Keratinocyte (primary cell): Measurements from ENCODE around the gene ZFP36L2. TPM values are rescaled to one million over a fixed set of nuclear protein-coding genes. Genes with fewer than 3 reads are reported as not detected.

Experiments used
- DNase-seq: peaks from one replicate; pipeline ENCODE4 v3.0.0-alpha.2; 2011; ENCODE audit warnings: low read depth, missing footprints, low spot score
- FAIRE-seq: peaks from 2 replicates; lab custom pipeline; 2011; peaks lifted over from hg19 to GRCh38; lab: Jason Lieb, UNC
- H2AFZ ChIP-seq: 2 replicates; pipeline ENCODE4 v1.6.0; 2012; ENCODE audit warnings: low read length, control low read depth, inconsistent platforms; ENCODE audit not compliant: control insufficient read depth
- H3K27ac ChIP-seq: 2 replicates; pipeline ENCODE4 v1.5.1; 2011; ENCODE audit warnings: low read length; ENCODE audit not compliant: control insufficient read depth, insufficient read depth
- H3K27me3 ChIP-seq: 3 replicates; pipeline ENCODE4 v1.6.0; 2011; ENCODE audit warnings: low read length; ENCODE audit not compliant: control insufficient read depth, insufficient read depth; ENCODE audit errors: extremely low read depth
- H3K36me3 ChIP-seq, 2 experiments: 2 replicates in 1 of 2; 3 replicates in 1 of 2; pipeline ENCODE4 v1.5.1; 2011; ENCODE audit warnings: low read length in 2 of 2, mild to moderate bottlenecking in 1 of 2; ENCODE audit not compliant: control insufficient read depth in 2 of 2, insufficient read depth in 2 of 2; ENCODE audit errors: extremely low read depth in 1 of 2
- H3K4me1 ChIP-seq: 3 replicates; pipeline ENCODE4 v1.5.1; 2011; ENCODE audit warnings: low read length; ENCODE audit not compliant: control insufficient read depth, insufficient read depth; ENCODE audit errors: extremely low read depth
- H3K4me2 ChIP-seq: 3 replicates; pipeline ENCODE4 v1.6.0; 2011; ENCODE audit warnings: low read depth, low read length; ENCODE audit not compliant: control insufficient read depth, insufficient read depth; ENCODE audit errors: extremely low read depth
- H3K4me3 ChIP-seq, 3 experiments: fragments of 200-600 bp in 1 of 3; sonication (generic) in 1 of 3; 2 replicates in 2 of 3; 3 replicates in 1 of 3; pipeline ENCODE4 v1.5.1; 2011 to 2016; ENCODE audit warnings: low read length in 3 of 3, mild to moderate bottlenecking in 3 of 3, control low read depth in 2 of 3, inconsistent platforms in 1 of 3, low read depth in 1 of 3, mixed read lengths in 1 of 3, mixed run types in 1 of 3, moderate library complexity in 1 of 3; ENCODE audit not compliant: control insufficient read depth in 2 of 3, insufficient read depth in 2 of 3; ENCODE audit errors: extremely low read depth in 1 of 3
- H3K79me2 ChIP-seq: 2 replicates; pipeline ENCODE4 v1.6.0; 2012; ENCODE audit warnings: low read length; ENCODE audit not compliant: control insufficient read depth, insufficient read depth
- H3K9ac ChIP-seq: 3 replicates; pipeline ENCODE4 v1.6.0; 2011; ENCODE audit warnings: low read length; ENCODE audit not compliant: control insufficient read depth, insufficient read depth; ENCODE audit errors: extremely low read depth
- H3K9me1 ChIP-seq: 3 replicates; pipeline ENCODE4 v1.6.0; 2011; ENCODE audit warnings: low read length; ENCODE audit not compliant: control insufficient read depth, insufficient read depth; ENCODE audit errors: extremely low read depth
- H3K9me3 ChIP-seq: 2 replicates; pipeline ENCODE4 v1.5.1; 2012; ENCODE audit warnings: low read depth, low read length; ENCODE audit not compliant: control insufficient read depth
- H4K20me1 ChIP-seq: 3 replicates; pipeline ENCODE4 v1.6.0; 2011; ENCODE audit warnings: low read length; ENCODE audit not compliant: control insufficient read depth, insufficient read depth; ENCODE audit errors: extremely low read depth
- CTCF ChIP-seq, 3 experiments: IDR thresholded peaks in 1 of 3; conservative IDR thresholded peaks in 1 of 3; optimal IDR thresholded peaks in 1 of 3; 2 replicates in 2 of 3; 3 replicates in 1 of 3; pipeline versions ENCODE3 to v1.5.1; 2011; ENCODE audit warnings: low read length in 3 of 3, mild to moderate bottlenecking in 3 of 3, moderate library complexity in 2 of 3, control low read depth in 1 of 3, inconsistent platforms in 1 of 3; ENCODE audit not compliant: insufficient read depth in 2 of 3; ENCODE audit errors: extremely low read depth in 1 of 3
- EZH2 ChIP-seq: IDR thresholded peaks from one replicate; pipeline ENCODE4 v1.6.1; 2012; ENCODE audit warnings: inconsistent platforms, mild to moderate bottlenecking, low read length, moderate library complexity
- dilution Hi-C: fragments of 300-500 bp; cut with MboI; formaldehyde crosslinking; loops from one replicate; pipeline ENCODE4 v1.7.0; 2020; ENCODE audit warnings: low sequenced_read_pairs; ENCODE audit not compliant: extremely low pct_ligation_motif_present
- polyA plus RNA-seq, 5 experiments: library from polyadenylated mRNA; depleted of rRNA in 3 of 5; stranded (reverse) in 3 of 5; stranded (forward) in 1 of 5; unstranded in 1 of 5; fragments of >200 nt; gene quantifications; 1 replicate in 1 of 5; 2 replicates in 3 of 5; 3 replicates in 1 of 5; pipeline versions ENCODE4 v1.2.1 to v1.2.3, GENCODE V29; 2011 to 2012; ENCODE audit warnings: missing spikeins in 2 of 5, low read depth in 1 of 5, low replicate concordance in 1 of 5

The ZFP36L2 gene
- polyA plus RNA-seq, 1 donor (not counting 4 experiments of a cell fraction or from before 2014, with no cell fraction given): 52.4 TPM

DNA sequence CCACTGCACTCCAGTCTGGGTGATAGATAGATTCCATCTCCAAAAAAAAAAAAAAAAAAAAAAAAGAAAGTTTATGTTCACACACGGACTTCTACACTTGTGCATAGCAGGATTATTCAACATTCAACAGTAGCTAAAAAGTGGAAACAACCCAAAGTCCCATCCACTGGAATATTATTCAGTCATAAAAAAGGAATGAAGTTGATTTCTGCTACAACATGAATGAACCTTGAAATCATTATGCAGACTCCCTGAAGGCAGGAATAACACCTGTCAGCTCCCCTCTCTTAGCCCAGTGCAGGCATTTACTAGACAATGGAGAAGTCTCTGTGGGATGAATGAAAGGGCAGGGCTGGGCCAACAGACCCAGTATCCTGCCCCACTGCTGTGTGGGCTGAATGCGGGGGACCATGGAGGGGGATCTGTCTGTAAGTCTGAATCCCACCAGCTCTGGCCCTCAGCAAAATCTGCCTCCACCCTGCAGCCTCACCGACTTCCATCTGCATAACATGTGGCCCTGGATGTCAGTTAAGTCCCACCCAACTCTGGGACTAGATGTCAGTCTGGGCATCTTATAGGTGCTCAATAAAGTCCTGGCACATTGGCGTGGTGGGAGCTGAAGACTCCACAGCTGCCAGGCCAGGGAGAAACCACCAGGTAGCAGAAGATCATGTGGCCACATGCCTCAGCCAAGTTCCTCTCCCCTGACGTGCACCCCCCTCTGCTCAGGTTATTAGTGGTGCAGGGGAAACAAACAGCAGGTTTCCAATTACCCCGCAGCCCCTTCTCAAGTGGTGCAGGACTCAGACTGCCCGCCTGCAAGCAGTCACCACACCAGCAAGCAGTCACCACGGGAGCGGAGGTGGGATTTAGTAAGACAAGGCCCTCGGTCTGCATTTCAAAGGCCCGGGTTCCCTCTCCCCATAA lies 8.9 kb downstream of the ZFP36L2 start:
- Histone ChIP-seq H4K20me1 (no peaks in the 10 kb centered on the region), H3K4me1 (peaks cover 44% of the 10 kb centered on the region), H3K9ac (no peak overlapping the region), H3K9me1 (no peaks in the 10 kb centered on the region), H3K36me3 (no peaks in the 10 kb centered on the region), H2AFZ (no peak overlapping the region), H3K27ac (peak overlapping the region; percentile 89), H3K4me3 (no peak overlapping the region), H3K79me2 (no peaks in the 10 kb centered on the region), H3K9me3 (no peaks in the 10 kb centered on the region), H3K4me2 (no peak overlapping the region), H3K27me3 (no peaks in the 10 kb centered on the region)
- DNase-seq (no peak), FAIRE-seq (no peak)
- TF ChIP-seq CTCF (optimal IDR thresholded peaks at IDR 0.05 in 1 of 3, IDR thresholded peaks at IDR 0.05 in 1 of 3, conservative IDR thresholded peaks at IDR 0.05 in 1 of 3; ENCODE audit: extremely low read depth in 1 of 3, insufficient read depth in 2 of 3, low read length in 3 of 3) (no peak), EZH2 (no peak)
- dilution Hi-C loops: no loop called here

DNA sequence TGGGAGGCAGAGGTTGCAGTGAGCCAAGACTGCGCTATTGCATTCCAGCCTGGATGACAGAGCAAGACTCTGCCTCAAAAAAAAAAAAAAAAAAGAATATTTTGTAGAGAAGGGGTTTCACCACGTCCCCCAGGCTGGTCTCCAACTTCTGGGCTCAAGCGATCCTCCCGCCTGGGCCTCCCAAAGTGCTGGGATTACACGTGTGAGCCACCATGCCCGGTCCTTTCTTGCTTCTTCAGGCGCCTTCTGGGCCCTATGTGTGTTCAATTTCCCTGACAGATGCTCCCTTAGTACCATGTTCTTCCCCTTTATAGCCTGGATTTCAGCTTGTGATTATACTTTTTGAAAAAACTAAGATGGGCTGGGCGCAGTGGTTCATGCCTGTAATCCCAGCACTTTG lies 9.8 kb downstream of the ZFP36L2 start:
- dilution Hi-C loops: no loop called here
- Histone ChIP-seq H3K9me3 (no peaks in the 10 kb centered on the region), H3K4me1 (peaks cover 41% of the 10 kb centered on the region), H3K9me1 (no peaks in the 10 kb centered on the region), H3K79me2 (no peaks in the 10 kb centered on the region), H3K27ac (no peak overlapping the region), H3K4me2 (no peak overlapping the region), H4K20me1 (no peaks in the 10 kb centered on the region), H3K9ac (no peak overlapping the region), H3K27me3 (no peaks in the 10 kb centered on the region), H3K36me3 (no peaks in the 10 kb centered on the region), H2AFZ (no peak overlapping the region), H3K4me3 (no peak overlapping the region)
- no peak for FAIRE-seq
- TF ChIP-seq EZH2: no peak
- no peak for TF ChIP-seq CTCF (optimal IDR thresholded peaks at IDR 0.05 in 1 of 3, IDR thresholded peaks at IDR 0.05 in 1 of 3, conservative IDR thresholded peaks at IDR 0.05 in 1 of 3; ENCODE audit: extremely low read depth in 1 of 3, insufficient read depth in 2 of 3, low read length in 3 of 3)
- DNase-seq: no peak
